LNCaP clone FGC (cell line): ENCODE data around the gene KCNIP4.

Experiments
- DNase-seq: peaks from one replicate; pipeline ENCODE4 v3.0.0-alpha.2; 2011; ENCODE audit warnings: low read depth
- H3K4me3 ChIP-seq: 2 replicates; pipeline ENCODE4 v1.5.1; 2011; ENCODE audit warnings: mild to moderate bottlenecking, low read depth, low read length, control low read depth
- TF ChIP-seq, protein P1 (sequence below): IDR thresholded peaks from 2 replicates; pipeline ENCODE4 v1.5.1; 2012; ENCODE audit warnings: mild to moderate bottlenecking; ENCODE audit not compliant: control insufficient read depth, insufficient read depth; ENCODE audit errors: extremely low read depth

The KCNIP4 gene

DNA sequence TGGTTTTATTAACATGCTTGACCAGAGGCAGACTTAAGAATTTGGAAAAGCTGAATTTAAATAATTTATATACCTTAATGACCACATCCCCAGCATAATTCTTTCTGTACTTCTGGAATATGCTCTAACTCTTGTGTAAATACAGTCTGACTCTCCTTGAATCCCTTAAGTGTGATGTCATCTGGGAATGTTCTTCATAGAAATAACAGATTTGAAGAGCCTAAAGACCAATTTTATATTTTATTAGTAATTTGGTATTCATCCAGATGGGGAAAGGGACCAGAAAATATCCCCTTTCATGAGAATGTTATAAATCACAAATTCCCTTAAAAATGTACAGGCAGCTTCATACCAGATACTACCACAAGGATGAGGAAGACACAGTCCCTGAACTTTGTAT, 58.3 kb downstream of the KCNIP4 start:
- DNase-seq, result no peak
- TF ChIP-seq, protein P1, sequence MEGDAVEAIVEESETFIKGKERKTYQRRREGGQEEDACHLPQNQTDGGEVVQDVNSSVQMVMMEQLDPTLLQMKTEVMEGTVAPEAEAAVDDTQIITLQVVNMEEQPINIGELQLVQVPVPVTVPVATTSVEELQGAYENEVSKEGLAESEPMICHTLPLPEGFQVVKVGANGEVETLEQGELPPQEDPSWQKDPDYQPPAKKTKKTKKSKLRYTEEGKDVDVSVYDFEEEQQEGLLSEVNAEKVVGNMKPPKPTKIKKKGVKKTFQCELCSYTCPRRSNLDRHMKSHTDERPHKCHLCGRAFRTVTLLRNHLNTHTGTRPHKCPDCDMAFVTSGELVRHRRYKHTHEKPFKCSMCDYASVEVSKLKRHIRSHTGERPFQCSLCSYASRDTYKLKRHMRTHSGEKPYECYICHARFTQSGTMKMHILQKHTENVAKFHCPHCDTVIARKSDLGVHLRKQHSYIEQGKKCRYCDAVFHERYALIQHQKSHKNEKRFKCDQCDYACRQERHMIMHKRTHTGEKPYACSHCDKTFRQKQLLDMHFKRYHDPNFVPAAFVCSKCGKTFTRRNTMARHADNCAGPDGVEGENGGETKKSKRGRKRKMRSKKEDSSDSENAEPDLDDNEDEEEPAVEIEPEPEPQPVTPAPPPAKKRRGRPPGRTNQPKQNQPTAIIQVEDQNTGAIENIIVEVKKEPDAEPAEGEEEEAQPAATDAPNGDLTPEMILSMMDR, result no peak
- no peak overlapping the region for H3K4me3 ChIP-seq

GRCh38 chr4:21888195-21888976, 60.2 kb downstream of the KCNIP4 start:
- H3K4me3 ChIP-seq, result no peak overlapping the region
- TF ChIP-seq, protein P1, result no peak
- DNase-seq, result no peak

- TF ChIP-seq, protein P1, result no peak
- DNase-seq, result no peak
- H3K4me3 ChIP-seq, result no peak overlapping the region
These were observed 61.1 kb downstream of the KCNIP4 start for GRCh38 chr4:21887481-21887880.

DNA sequence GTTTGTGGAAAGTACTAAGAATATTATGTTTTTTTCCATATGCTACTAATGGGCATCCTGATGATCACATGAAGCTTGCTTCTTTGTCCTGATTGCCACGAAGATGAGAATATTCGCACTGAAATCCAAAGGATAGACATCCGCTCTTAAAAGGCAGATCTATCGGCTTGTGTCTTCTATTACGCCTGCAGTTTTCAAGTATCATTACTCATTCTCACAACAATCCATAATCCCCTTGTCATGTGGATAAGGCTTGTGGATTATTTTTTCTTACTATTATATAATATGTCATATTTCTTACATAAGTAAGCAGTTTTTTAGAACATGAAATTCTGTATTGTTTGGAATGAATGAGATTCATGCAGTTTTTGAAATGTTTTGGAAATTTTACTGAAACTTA, 62.8 kb downstream of the KCNIP4 start:
- TF ChIP-seq, protein P1, result no peak

GRCh38 chr4:21885241-21885640, 63.3 kb downstream of the KCNIP4 start:
- no peak overlapping the region for H3K4me3 ChIP-seq
- TF ChIP-seq, protein P1, result no peak
- DNase-seq, result no peak

More for the DNA sequence above, 62.8 kb downstream of the KCNIP4 start:
- H3K4me3 ChIP-seq, result no peak overlapping the region
- DNase-seq, result no peak

DNA sequence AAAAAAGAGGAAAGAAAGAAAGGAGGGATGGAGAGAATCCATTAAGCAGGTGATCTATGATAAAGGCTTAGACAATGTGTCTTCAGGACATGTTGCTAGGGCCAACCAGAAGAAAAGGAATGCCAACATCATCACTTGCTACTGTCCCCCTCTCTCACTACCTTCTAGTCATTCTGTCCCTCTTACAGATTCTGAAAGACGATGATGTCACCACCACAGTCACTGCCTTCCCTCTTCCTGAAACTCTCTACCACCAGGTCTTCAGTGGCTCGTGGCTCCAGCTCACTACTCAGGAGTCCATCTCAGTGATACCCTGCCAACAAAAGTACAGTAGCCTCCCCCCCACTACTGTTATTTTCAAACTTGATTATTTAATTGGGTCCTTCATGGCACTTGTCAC, 64.0 kb downstream of the KCNIP4 start:
- H3K4me3 ChIP-seq, result no peak overlapping the region
- no peak for DNase-seq
- TF ChIP-seq, protein P1, result no peak
